Panc1 (cell line): ENCODE data around the gene IP6K2. TPM values are rescaled to one million over a fixed set of nuclear protein-coding genes. Genes with fewer than 3 reads are reported as not detected.

Experiments
- ATAC-seq: fragments of 200-7000 bp; cut with Tn5 transposase; 2 replicates; pipeline ENCODE4 v1.9.1; 2020; ENCODE audit warnings: mild to moderate bottlenecking, moderate library complexity
- BruUV-seq: library from RNA; stranded (reverse); fragments of 400-500 nt; replicated peaks from 2 replicates; lab custom pipeline; 2021; lab: Mats Ljungman, UMichigan
- CTCF ChIA-PET: fragments of 300-600 bp; sonication (Branson Sonifier 250); formaldehyde crosslinking; loops from one replicate; lab custom pipeline; 2022; ENCODE audit warnings: antibody characterized with exemption; lab: Charles Lee
- POLR2A ChIA-PET: fragments of 300-600 bp; sonication (Branson Sonifier 250); formaldehyde crosslinking; loops from one replicate; lab custom pipeline; 2022; ENCODE audit warnings: antibody characterized with exemption; lab: Charles Lee
- DNase-seq: peaks from one replicate; pipeline ENCODE4 v3.0.0-alpha.2; 2010; ENCODE audit warnings: low read depth, low spot score
- H3K27ac ChIP-seq: 2 replicates; pipeline ENCODE4 v1.5.1; 2011; ENCODE audit warnings: mild to moderate bottlenecking, low read length, inconsistent platforms
- H3K27me3 ChIP-seq: fragments of 200-500 bp; sonication (Bioruptor generic); 2 replicates; pipeline ENCODE4 v1.6.0; 2014; ENCODE audit warnings: low read length, inconsistent platforms; ENCODE audit not compliant: control insufficient read depth, insufficient read depth
- H3K36me3 ChIP-seq: fragments of 200-500 bp; sonication (Bioruptor generic); 2 replicates; pipeline ENCODE4 v1.5.1; 2014; ENCODE audit warnings: inconsistent platforms, mild to moderate bottlenecking, low read length, moderate library complexity; ENCODE audit not compliant: control insufficient read depth, insufficient read depth
- H3K4me1 ChIP-seq: 2 replicates; pipeline ENCODE4 v1.5.1; 2011; ENCODE audit warnings: inconsistent platforms, mild to moderate bottlenecking, low read length, moderate library complexity; ENCODE audit not compliant: control insufficient read depth, insufficient read depth
- H3K4me3 ChIP-seq, 2 experiments: 2 replicates each; pipeline ENCODE4 v1.5.1; 2011 to 2012; ENCODE audit warnings: low read depth in 2 of 2, low read length in 2 of 2, mild to moderate bottlenecking in 2 of 2, inconsistent platforms in 1 of 2, moderate library complexity in 1 of 2
- H3K9me3 ChIP-seq: fragments of 200-500 bp; sonication (Bioruptor generic); 2 replicates; pipeline ENCODE4 v1.5.1; 2014; ENCODE audit warnings: low read depth, mild to moderate bottlenecking, inconsistent platforms, low read length, moderate library complexity; ENCODE audit not compliant: control insufficient read depth, insufficient read depth
- POLR2AphosphoS5 ChIP-seq: IDR thresholded peaks from 2 replicates; pipeline ENCODE4 v1.6.1; 2012; ENCODE audit warnings: mild to moderate bottlenecking, low read depth, low read length, moderate library complexity
- SIN3A ChIP-seq: IDR thresholded peaks from 2 replicates; pipeline ENCODE4 v1.6.1; 2012; ENCODE audit warnings: low read depth, mild to moderate bottlenecking, low read length, moderate library complexity, borderline replicate concordance; ENCODE audit not compliant: insufficient read depth
- TCF7L2 ChIP-seq: IDR thresholded peaks from 2 replicates; pipeline ENCODE4 v1.6.1; 2011; ENCODE audit warnings: mild to moderate bottlenecking, low read depth, low read length, inconsistent platforms
- in situ Hi-C: cut with HindIII; loops from 2 replicates; pipeline ENCODE4 v1.10.0; 2016; ENCODE audit warnings: low sequenced_read_pairs, low pct_unique_long_range_greater_than_20kb
- intact Hi-C: fragments of 100-400 bp; cut with micrococcal nuclease; formaldehyde crosslinking; loops from one replicate; pipeline ENCODE4 v1.10.0; 2022; ENCODE audit not compliant: unreplicated experiment
- total RNA-seq: library from RNA; stranded (reverse); gene quantifications from one replicate; pipeline ENCODE4 v1.2.1, GENCODE V29; 2021; ENCODE audit not compliant: unreplicated experiment
- TF ChIP-seq, protein P1 (sequence below): fragments of 450-650 bp; IDR thresholded peaks from 2 replicates; pipeline ENCODE4 v1.5.1; 2017; ENCODE audit warnings: mild to moderate bottlenecking
- TF ChIP-seq, protein P2 (sequence below), 2 experiments: IDR thresholded peaks; 2 replicates each; pipeline ENCODE4 v1.6.1; 2011 to 2012; ENCODE audit warnings: low read depth in 2 of 2, control low read depth in 1 of 2, low read length in 1 of 2, mild to moderate bottlenecking in 1 of 2, moderate library complexity in 1 of 2; ENCODE audit not compliant: insufficient read depth in 1 of 2

IP6K2 gene
- total RNA-seq, 1 experiment from 2014 or later, result 50.2 TPM

DNA sequence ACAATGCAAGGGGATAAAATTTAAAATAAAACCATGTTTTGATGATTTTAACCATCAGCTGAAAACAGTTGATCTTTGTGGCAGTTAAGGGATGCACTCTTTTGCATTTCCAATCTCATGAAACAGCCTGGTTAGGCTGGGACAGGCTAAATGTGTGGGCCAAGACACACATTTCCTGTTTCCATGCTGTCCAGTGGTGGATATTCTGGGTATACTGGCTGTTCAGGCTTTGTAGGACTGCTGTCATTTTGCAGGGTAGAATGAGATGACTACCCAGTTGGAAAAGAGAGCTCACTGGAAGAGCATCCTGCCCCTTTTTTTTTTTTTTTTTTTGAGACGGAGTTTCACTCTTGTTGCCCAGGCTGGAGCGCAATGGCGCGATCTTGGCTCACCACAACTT, 42.0 kb upstream of the IP6K2 start:
- Histone ChIP-seq H3K36me3 (no peaks in the 10 kb centered on the region), H3K9me3 (no peaks in the 10 kb centered on the region), H3K4me3 (no peak overlapping the region), H3K4me1 (no peaks in the 10 kb centered on the region), H3K27ac (no peak overlapping the region), H3K27me3 (no peaks in the 10 kb centered on the region)
- in situ Hi-C loops, result no loop called here
- no TSS peak for BruUV-seq
- intact Hi-C loops, result no loop called here
- ChIA-PET CTCF (no interaction called here), POLR2A (no interaction called here)
- no peak for ATAC-seq
- TF ChIP-seq, protein P1, sequence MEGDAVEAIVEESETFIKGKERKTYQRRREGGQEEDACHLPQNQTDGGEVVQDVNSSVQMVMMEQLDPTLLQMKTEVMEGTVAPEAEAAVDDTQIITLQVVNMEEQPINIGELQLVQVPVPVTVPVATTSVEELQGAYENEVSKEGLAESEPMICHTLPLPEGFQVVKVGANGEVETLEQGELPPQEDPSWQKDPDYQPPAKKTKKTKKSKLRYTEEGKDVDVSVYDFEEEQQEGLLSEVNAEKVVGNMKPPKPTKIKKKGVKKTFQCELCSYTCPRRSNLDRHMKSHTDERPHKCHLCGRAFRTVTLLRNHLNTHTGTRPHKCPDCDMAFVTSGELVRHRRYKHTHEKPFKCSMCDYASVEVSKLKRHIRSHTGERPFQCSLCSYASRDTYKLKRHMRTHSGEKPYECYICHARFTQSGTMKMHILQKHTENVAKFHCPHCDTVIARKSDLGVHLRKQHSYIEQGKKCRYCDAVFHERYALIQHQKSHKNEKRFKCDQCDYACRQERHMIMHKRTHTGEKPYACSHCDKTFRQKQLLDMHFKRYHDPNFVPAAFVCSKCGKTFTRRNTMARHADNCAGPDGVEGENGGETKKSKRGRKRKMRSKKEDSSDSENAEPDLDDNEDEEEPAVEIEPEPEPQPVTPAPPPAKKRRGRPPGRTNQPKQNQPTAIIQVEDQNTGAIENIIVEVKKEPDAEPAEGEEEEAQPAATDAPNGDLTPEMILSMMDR, result no peak
- TF ChIP-seq TCF7L2 (no peak), SIN3A (no peak), POLR2AphosphoS5 (no peak)
- TF ChIP-seq, protein P2, sequence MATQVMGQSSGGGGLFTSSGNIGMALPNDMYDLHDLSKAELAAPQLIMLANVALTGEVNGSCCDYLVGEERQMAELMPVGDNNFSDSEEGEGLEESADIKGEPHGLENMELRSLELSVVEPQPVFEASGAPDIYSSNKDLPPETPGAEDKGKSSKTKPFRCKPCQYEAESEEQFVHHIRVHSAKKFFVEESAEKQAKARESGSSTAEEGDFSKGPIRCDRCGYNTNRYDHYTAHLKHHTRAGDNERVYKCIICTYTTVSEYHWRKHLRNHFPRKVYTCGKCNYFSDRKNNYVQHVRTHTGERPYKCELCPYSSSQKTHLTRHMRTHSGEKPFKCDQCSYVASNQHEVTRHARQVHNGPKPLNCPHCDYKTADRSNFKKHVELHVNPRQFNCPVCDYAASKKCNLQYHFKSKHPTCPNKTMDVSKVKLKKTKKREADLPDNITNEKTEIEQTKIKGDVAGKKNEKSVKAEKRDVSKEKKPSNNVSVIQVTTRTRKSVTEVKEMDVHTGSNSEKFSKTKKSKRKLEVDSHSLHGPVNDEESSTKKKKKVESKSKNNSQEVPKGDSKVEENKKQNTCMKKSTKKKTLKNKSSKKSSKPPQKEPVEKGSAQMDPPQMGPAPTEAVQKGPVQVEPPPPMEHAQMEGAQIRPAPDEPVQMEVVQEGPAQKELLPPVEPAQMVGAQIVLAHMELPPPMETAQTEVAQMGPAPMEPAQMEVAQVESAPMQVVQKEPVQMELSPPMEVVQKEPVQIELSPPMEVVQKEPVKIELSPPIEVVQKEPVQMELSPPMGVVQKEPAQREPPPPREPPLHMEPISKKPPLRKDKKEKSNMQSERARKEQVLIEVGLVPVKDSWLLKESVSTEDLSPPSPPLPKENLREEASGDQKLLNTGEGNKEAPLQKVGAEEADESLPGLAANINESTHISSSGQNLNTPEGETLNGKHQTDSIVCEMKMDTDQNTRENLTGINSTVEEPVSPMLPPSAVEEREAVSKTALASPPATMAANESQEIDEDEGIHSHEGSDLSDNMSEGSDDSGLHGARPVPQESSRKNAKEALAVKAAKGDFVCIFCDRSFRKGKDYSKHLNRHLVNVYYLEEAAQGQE (IDR thresholded peaks at IDR 0.05; ENCODE audit: insufficient read depth in 1 of 2, low read depth in 2 of 2, low read length in 1 of 2), result no peak
- no peak for DNase-seq

DNA sequence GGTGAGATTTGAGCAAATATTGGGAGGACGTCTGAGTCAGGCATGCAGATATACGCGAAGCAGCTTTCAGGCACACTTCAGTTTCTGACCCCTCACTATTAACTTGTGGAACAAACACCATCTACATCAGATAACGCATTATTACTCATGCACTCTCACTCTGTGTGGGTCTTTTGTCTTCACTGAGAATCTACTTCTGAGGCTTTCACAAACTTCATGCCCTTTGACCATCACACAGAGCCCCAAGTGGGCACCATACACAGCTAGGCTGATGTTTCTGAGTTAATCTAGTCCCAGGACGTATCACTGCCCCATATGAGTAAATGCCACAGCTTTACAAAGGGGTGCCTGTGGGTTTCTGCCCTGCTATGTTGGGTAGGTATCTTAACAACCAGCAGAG, 39.6 kb upstream of the IP6K2 start:
- Histone ChIP-seq H3K36me3 (no peaks in the 10 kb centered on the region), H3K27ac (no peak overlapping the region), H3K9me3 (no peaks in the 10 kb centered on the region), H3K4me3 (no peak overlapping the region), H3K4me1 (no peaks in the 10 kb centered on the region), H3K27me3 (no peaks in the 10 kb centered on the region)
- CTCF ChIA-PET, result no interaction called here
- ATAC-seq (no peak), DNase-seq (no peak)
- POLR2A ChIA-PET, result interaction anchor here (0.7 kb wide), 1 partner anchor 9 kb away, joined by 3 read pairs; no protein-coding TSS in a partner anchor
- intact Hi-C loops (no loop called here), in situ Hi-C loops (no loop called here)
- BruUV-seq, result no TSS peak
- TF ChIP-seq POLR2AphosphoS5 (no peak), SIN3A (no peak), TCF7L2 (no peak)
- TF ChIP-seq, protein P2 (IDR thresholded peaks at IDR 0.05; ENCODE audit: insufficient read depth in 1 of 2, low read depth in 2 of 2, low read length in 1 of 2), result no peak
- TF ChIP-seq, protein P1, result no peak
